HPDE6-E6E7 (cell line): ENCODE measurements around the gene CD93.

Source experiments
- DNase-seq: peaks from one replicate; pipeline ENCODE4 v3.0.0; 2011; ENCODE audit warnings: missing footprints; ENCODE audit errors: extremely low spot score

The CD93 gene

GRCh38 chr20:23083553-23084220 lies 2.4 kb downstream of the CD93 start:
- DNase-seq: no peak

GRCh38 chr20:23082846-23083552 lies 3.1 kb downstream of the CD93 start:
- DNase-seq: peak; percentile 62

DNA sequence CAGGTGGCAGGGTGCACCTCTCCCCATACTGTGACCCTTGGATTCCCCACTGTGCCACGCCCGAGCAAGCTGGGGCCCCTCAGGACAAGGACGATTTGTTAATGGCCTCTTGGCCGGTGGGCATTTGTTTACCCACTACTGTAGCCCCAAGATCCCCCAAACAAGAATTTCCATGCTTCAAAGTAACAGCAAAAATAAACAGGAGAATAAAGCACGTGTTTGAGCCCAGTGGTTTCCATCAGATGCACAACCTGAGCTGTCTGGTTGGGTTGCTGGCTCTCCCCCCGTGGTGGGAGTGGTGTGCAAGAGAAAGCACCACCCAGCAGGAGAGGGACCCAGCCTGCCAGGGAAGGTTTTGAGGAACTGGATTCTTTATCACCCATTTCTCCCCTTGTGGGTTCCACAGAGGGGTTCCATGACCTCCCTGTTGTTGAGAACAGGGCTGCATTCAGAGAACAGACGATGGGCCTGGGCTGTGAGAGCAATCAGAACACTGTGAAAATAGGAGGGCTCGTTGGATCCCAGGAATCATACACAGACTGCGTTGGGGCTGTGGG lies 4.8 kb downstream of the CD93 start:
- DNase-seq: no peak

- no peak for DNase-seq
Observed at GRCh38 chr20:23080521-23080920, 5.6 kb downstream of the CD93 start.

GRCh38 chr20:23079926-23080325 lies 6.2 kb downstream of the CD93 start:
- no peak for DNase-seq

DNA sequence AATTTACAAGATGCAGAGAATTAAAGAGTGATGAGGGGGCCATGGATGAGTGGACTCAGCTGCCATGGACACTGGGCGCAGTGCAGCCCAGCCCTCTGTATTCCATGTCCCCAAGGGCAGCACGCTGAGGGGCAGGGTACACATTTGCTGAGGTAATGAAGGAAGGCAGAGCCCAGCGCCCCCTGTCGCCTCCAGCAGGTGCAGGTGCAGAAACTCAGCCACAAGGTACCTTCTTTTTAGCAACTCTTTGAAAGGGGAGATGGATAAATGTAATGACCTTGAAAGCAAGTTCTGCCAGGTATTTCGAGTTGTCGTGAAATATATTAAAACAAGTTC lies 7.1 kb downstream of the CD93 start:
- no peak for DNase-seq

DNA sequence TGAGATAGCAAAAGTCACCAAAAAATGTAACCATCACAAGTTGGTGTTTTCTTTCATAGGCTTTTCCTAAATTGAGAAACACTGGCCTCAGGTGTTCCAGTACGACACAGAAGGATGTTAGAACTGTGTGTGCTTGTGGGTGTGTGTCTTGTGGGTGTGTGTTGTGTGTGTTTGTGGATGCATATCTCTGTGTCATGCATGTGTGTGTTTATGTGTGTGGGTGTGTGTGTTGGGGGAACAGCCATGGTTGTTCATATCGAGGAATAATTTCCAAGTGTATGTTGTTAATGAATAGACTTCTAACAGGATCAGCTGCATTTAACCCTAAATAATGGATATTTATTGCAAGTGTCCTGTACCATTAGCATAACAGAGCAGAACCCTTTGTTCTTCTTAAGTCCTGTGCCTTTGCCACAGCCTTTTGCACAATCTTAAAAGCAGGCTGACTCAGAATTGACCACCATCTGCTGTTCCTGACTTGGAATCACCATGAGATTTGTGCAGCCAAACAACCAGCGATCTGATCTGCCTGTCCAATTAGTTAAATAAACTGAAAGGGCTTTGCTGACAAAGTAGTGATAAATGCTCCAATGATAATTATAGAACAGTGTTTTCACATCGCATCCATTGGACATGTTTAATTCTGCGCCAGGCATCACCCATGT lies 7.6 kb downstream of the CD93 start:
- DNase-seq: no peak

GRCh38 chr20:23077277-23077676 lies 8.8 kb downstream of the CD93 start:
- no peak for DNase-seq

DNA sequence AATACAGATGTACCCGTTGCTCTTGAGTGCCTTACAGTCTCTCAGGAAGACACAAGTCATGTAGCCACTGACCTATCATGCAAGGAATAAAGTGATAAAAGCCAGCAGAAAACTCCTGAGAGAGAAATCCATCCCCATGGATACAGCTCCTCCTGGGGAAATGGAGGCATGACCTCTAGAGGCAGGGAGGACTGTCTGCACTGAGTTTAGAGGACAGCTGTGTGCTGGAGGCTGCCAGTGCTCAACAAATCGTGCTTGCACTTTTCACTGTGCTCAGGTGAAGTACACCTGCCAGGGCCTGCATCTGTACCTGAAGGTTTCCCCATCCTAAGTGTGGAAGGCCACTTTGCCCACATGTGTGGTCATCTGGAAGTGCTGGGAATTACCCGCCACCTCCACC lies 12.1 kb downstream of the CD93 start:
- DNase-seq: no peak

DNA sequence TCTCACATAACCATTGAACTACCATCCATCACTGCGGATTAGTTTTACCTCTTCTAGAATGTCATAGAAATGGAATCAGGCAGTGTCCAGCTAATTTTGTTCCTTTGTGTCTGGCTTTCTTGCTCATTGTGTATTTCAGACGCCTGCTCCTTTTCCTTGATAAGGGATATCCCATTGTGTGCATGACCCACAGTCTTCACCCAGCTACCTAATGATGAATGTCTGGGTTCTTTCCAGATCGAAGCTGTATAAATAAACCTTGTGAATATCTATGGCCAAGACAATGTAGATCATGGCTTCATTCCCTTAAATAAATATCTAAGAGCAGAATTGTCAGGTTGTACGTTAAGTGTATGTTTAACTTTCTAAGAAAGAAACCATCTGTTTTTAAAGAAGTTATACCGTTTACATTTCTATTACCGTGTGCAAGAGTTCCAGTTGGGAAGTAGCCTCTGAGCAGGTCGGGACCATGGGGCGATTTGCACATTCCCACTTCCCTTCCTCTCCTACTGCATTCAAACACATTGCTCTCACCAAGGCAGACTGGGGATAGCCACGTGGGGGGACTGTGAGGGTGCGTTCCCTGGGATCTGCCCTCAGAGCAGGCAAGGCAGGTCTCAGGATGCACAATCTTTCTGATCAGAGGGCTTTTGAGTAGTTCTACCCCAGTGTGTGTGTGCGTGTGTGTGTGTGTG lies 13.1 kb downstream of the CD93 start:
- DNase-seq: no peak

DNA sequence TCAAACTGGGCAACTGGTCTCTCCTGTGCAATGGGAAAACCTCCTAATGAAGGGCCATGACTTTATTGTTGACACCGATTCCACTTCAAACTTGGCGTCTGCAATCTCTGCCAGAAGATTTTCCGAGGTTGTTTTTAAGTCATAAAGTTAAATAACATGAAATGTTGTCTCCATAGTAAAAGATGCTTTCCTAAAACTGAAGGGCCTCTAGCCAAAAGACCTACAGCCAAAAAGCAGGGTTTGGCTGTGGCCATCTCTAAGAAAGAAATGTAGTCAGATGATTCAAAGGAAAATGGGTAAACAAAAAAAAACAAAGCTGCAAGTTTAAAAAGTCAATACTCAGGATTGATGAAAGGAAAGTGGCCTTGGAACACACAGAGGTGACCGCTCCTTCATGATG lies 14.1 kb downstream of the CD93 start:
- no peak for DNase-seq

GRCh38 chr20:23071398-23071797 lies 14.7 kb downstream of the CD93 start:
- DNase-seq: no peak

- no peak for DNase-seq
Observed at GRCh38 chr20:23069108-23069507, 17.0 kb downstream of the CD93 start.

DNA sequence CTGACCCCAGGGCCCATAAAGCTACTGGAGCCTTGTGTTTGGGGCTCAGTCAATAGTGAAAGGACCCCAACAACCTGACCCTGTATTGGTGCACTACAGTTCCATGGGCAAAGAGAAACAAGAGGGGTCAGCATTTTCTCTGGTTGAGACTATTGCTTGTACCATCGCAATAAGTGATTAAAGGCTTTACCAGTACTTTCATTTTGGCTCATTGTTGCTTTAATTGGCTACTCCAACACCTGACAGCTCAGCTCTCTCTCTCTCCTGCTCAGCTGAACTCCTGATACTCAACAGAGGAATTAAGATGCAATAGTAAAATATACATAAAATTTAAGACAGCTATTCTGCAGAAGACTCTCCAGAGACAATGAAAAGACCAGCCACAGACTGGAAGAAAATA lies 17.8 kb downstream of the CD93 start:
- no peak for DNase-seq

DNA sequence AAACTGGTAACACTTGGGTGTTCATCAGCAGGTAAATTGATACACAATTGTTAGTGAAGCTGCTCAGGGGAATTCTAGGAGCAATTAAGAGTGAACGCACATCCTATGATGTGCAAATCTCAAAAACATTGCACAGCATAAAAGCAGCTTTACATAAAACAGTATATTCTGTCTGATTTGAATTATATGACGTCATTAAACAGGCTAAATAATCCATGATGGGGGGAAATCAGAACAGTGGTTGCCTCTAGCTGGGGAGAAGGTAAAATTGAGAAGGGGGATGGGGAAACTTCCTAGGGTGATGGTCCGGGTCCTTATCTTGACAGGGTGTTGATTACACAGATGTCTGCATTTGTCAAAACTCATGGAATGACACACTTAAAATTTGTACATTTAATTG lies 19.4 kb downstream of the CD93 start:
- DNase-seq: no peak

DNA sequence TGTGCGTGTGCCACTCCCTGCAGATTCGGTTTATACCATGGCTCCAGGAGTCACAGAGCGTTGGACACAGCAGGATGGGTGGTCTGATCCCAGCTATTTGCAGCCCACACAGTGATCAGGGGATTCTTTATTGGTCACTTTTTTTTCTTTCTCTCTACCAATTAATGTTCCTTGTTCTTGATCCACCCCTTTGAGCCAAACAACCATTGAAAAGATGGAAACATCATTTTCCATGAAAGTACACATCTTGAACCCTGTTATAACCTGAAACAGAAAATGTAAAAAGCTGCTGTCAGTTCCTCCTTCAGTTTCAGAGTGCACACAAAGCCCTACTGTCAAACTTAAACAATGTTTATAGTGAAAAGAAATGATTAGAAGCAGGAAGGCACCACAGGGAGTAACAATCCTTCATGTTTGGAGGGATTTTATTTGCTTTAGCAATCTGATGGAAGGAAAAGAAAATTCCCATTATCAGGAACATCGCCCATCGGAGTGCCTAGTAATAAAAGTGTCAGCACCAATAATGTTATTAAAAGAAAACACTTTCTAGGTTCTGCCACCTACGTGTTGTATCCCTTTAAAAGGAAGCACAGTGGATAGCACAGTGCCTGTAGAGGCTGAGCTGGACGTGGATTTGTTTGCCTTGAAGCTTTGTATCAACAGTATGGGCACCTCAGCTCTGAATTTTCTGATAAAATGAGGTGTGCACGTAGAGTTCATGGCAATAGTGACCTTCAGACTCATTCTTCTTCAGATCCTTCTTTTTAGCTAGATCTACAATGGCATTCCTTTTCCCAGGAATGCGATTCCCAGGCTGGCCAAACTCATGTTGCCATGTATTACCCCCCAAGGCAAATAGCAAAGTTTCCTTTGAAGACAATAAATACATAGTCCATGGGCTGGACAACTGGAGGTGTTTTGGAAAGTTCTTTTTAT lies 20.6 kb downstream of the CD93 start:
- no peak for DNase-seq

- DNase-seq: no peak
Observed at GRCh38 chr20:23063581-23063980, 22.5 kb downstream of the CD93 start.

- DNase-seq: no peak
Observed at GRCh38 chr20:23063168-23063567, 23.0 kb downstream of the CD93 start.

DNA sequence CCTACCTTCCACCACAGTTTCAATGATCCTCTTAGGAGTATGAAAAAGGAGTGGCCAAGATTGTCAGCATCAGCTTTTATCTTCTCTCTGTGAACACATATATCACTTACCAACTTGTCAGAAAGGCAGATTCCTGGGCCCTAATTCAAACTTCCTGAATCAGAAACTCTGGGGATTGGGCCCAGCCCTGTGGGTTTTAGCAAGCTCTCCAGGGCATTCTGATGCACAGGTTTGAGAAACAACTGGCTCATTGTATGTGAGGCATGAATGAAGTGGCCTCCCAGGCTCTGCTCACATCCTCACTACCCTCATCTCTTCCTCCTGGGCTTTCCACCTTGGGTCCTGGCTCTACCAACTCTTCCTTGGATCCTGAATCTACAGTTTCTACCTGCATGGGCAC lies 23.5 kb downstream of the CD93 start:
- no peak for DNase-seq

- DNase-seq: no peak
Observed at GRCh38 chr20:23061734-23062561, 24.2 kb downstream of the CD93 start.
